A549 (cell line): ENCODE data around the gene FOXN4.

Source experiments
- ZFP36 ChIP-seq: fragments of 450-650 bp; IDR thresholded peaks from 2 replicates; pipeline ENCODE4 v1.6.1; 2014; ENCODE audit warnings: borderline replicate concordance; ENCODE audit not compliant: partially characterized antibody
- ZNF302 ChIP-seq: fragments of 250-450 bp; sonication (Bioruptor Pico); IDR thresholded peaks from 2 replicates; pipeline ENCODE4 v1.9.0; 2021; ENCODE audit warnings: inconsistent platforms, mild to moderate bottlenecking, moderate library complexity
- TF ChIP-seq, protein P1 (sequence below): fragments of >200 bp; sonication (Bioruptor Twin); formaldehyde crosslinking; IDR thresholded peaks from 3 replicates; pipeline ENCODE4 v1.5.1; 2016
- TF ChIP-seq, protein P2 (sequence below): fragments of >200 bp; sonication (Bioruptor Twin); formaldehyde crosslinking; IDR thresholded peaks from 2 replicates; pipeline ENCODE4 v1.6.1; 2016

DNA sequence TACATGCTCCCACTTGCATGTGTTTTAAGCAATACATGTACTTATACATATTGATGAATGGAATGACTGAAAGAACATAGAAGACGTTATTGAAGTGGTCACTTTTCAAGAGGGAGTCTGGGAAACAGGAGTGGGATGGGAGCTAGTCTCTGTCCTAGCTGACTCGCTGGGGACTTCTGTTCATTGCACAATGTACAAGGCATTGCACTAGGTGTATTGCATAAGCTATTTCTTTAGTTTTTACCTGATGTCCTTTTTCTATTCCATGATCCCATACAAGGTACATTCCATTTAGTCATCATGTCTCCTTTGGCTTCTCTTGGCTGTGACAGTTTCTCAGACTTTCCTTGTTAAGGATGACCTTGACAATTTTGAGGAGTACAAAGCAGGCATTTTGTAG is 34.6 kb upstream of the FOXN4 start:
- TF ChIP-seq, protein P1, sequence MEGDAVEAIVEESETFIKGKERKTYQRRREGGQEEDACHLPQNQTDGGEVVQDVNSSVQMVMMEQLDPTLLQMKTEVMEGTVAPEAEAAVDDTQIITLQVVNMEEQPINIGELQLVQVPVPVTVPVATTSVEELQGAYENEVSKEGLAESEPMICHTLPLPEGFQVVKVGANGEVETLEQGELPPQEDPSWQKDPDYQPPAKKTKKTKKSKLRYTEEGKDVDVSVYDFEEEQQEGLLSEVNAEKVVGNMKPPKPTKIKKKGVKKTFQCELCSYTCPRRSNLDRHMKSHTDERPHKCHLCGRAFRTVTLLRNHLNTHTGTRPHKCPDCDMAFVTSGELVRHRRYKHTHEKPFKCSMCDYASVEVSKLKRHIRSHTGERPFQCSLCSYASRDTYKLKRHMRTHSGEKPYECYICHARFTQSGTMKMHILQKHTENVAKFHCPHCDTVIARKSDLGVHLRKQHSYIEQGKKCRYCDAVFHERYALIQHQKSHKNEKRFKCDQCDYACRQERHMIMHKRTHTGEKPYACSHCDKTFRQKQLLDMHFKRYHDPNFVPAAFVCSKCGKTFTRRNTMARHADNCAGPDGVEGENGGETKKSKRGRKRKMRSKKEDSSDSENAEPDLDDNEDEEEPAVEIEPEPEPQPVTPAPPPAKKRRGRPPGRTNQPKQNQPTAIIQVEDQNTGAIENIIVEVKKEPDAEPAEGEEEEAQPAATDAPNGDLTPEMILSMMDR: no peak
- no peak for TF ChIP-seq ZNF302 (CRISPR knock-in tag)
- TF ChIP-seq, protein P2, sequence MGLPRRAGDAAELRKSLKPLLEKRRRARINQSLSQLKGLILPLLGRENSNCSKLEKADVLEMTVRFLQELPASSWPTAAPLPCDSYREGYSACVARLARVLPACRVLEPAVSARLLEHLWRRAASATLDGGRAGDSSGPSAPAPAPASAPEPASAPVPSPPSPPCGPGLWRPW: no peak
- TF ChIP-seq ZFP36: no peak
